K562 (cell line): ENCODE data around the gene STAT6. TPM values are rescaled to one million over a fixed set of nuclear protein-coding genes. Genes with fewer than 3 reads are reported as not detected.

ENCODE experiments used
- ATAC-seq: fragments of 200-7000 bp; cut with Tn5 transposase; 3 replicates; pipeline ENCODE4 v1.9.1; 2020; ENCODE audit warnings: moderate library complexity
- BruUV-seq: library from RNA; stranded (reverse); fragments of 400-500 nt; replicated peaks from 2 replicates; lab custom pipeline; 2021; lab: Mats Ljungman, UMichigan
- CTCF ChIA-PET: fragments of 300-600 bp; formaldehyde crosslinking; extraction: SDS; loops from one replicate; lab custom pipeline; 2021; ENCODE audit warnings: low intra/inter-chr PET ratio; lab: Yijun Ruan, JAX
- POLR2A ChIA-PET: fragments of 300-600, 350-650 bp; sonication (Branson Sonifier 250); formaldehyde crosslinking; extraction: SDS; loops from one replicate; lab custom pipeline; 2021; ENCODE audit warnings: antibody characterized with exemption, inconsistent platforms; lab: Yijun Ruan, JAX
- DNase-seq, 4 experiments: peaks; one replicate each; pipeline versions ENCODE4 v3.0.0 to v3.0.0-alpha.2; 2011 to 2018; ENCODE audit warnings: low spot score in 3 of 4, mixed read lengths in 3 of 4; ENCODE audit errors: extremely low read depth in 1 of 4
- FAIRE-seq: peaks from 2 replicates; lab custom pipeline; 2011; peaks lifted over from hg19 to GRCh38; lab: Jason Lieb, UNC
- H2AFZ ChIP-seq: 2 replicates; pipeline ENCODE4 v1.6.0; 2011; ENCODE audit warnings: low read depth, low read length, control low read depth, inconsistent platforms
- H3K27ac ChIP-seq: fragments of 200-600 bp; 3 replicates; pipeline ENCODE4 v1.8.0; 2011; ENCODE audit warnings: low read depth, mild to moderate bottlenecking, control low read depth, inconsistent platforms, low read length, moderate library complexity, mixed read lengths; ENCODE audit errors: extremely low read depth
- H3K27me3 ChIP-seq, 2 experiments: fragments of 300-600 bp in 1 of 2; 2 replicates in 1 of 2; 3 replicates in 1 of 2; pipeline versions ENCODE4 v1.6.0 to v1.8.0; 2011; ENCODE audit warnings: inconsistent platforms in 2 of 2, low read length in 2 of 2, mild to moderate bottlenecking in 1 of 2, mixed read lengths in 1 of 2, moderate library complexity in 1 of 2; ENCODE audit not compliant: control insufficient read depth in 2 of 2, insufficient read depth in 2 of 2
- H3K36me3 ChIP-seq: fragments of 300-600 bp; 3 replicates; pipeline ENCODE4 v1.8.0; 2011; ENCODE audit warnings: mild to moderate bottlenecking, low read length, inconsistent platforms; ENCODE audit not compliant: control insufficient read depth, insufficient read depth
- H3K4me1 ChIP-seq, 2 experiments: fragments of 200-600 bp in 1 of 2; replicated peaks in 1 of 2; 2 replicates in 1 of 2; 3 replicates in 1 of 2; pipeline versions ENCODE4 v1.5.1 to v1.8.0; 2011; ENCODE audit warnings: inconsistent platforms in 2 of 2, low read length in 2 of 2, mild to moderate bottlenecking in 1 of 2, mixed read lengths in 1 of 2, moderate library complexity in 1 of 2; ENCODE audit not compliant: control insufficient read depth in 2 of 2, insufficient read depth in 2 of 2
- H3K4me2 ChIP-seq: 2 replicates; pipeline ENCODE4 v1.6.1; 2011; ENCODE audit warnings: low read length, control low read depth, inconsistent platforms, mixed read lengths; ENCODE audit not compliant: insufficient read depth
- H3K4me3 ChIP-seq: fragments of 200-600 bp; sonication (generic), shearing (Covaris generic); 2 replicates; pipeline ENCODE4 v1.5.1; 2016; ENCODE audit warnings: control low read depth, inconsistent platforms
- H3K79me2 ChIP-seq: fragments of 200-600 bp; 3 replicates; pipeline ENCODE4 v1.8.0; 2011; ENCODE audit warnings: low read length, inconsistent platforms; ENCODE audit not compliant: control insufficient read depth, insufficient read depth
- H3K9ac ChIP-seq, 2 experiments: 2 replicates each; pipeline versions ENCODE4 v1.6.0 to v1.6.1; 2011; ENCODE audit warnings: low read depth in 2 of 2, low read length in 2 of 2, control low read depth in 1 of 2, inconsistent platforms in 1 of 2, mild to moderate bottlenecking in 1 of 2, mixed read lengths in 1 of 2; ENCODE audit not compliant: insufficient read depth in 1 of 2
- H3K9me1 ChIP-seq: one replicate; pipeline ENCODE4 v1.6.0; 2011; ENCODE audit warnings: inconsistent platforms, mild to moderate bottlenecking, low read length, moderate library complexity; ENCODE audit not compliant: control insufficient read depth, insufficient read depth
- H3K9me3 ChIP-seq: replicated peaks from 2 replicates; pipeline ENCODE4 v1.5.1; 2011; ENCODE audit warnings: low read depth, low read length, inconsistent platforms; ENCODE audit not compliant: control insufficient read depth, insufficient read depth
- H4K20me1 ChIP-seq: replicated peaks from 2 replicates; pipeline ENCODE4 v1.6.1; 2011; ENCODE audit warnings: low read length, inconsistent platforms, mixed read lengths; ENCODE audit not compliant: control insufficient read depth, insufficient read depth
- ARHGAP35 ChIP-seq: fragments of 450-650 bp; IDR thresholded peaks from 2 replicates; pipeline ENCODE4 v1.6.1; 2018; ENCODE audit not compliant: partially characterized antibody
- ARNT ChIP-seq, 2 experiments: fragments of 450-650 bp; IDR thresholded peaks; 2 replicates each; pipeline ENCODE4 v1.6.1; 2016; ENCODE audit warnings: mild to moderate bottlenecking in 1 of 2
- CREB3L1 ChIP-seq: fragments of 450-650 bp; IDR thresholded peaks from 2 replicates; pipeline ENCODE4 v1.6.1; 2014; ENCODE audit warnings: low read depth, mild to moderate bottlenecking, moderate library complexity, borderline replicate concordance
- DIDO1 ChIP-seq: fragments of 450-650 bp; IDR thresholded peaks from 2 replicates; pipeline ENCODE4 v1.6.1; 2016; ENCODE audit warnings: low read depth, missing biosample characterization, missing genetic modification characterization
- MTA1 ChIP-seq: fragments of 450-650 bp; IDR thresholded peaks from 2 replicates; pipeline ENCODE4 v1.6.1; 2017; ENCODE audit warnings: borderline replicate concordance
- PCBP1 ChIP-seq: fragments of 200-400 bp; formaldehyde crosslinking; IDR thresholded peaks from 2 replicates; pipeline ENCODE4 v1.6.1; 2018; ENCODE audit warnings: mild to moderate bottlenecking, low read depth, low read length; ENCODE audit not compliant: poor library complexity, severe bottlenecking
- POLR2A ChIP-seq: fragments of 450-650 bp; conservative IDR thresholded peaks from 2 replicates; pipeline ENCODE4 v1.6.1; 2016
- WGBS: fragments of 100-300 bp; shearing (Covaris generic); methylation state at CpG from one replicate; pipeline ENCODE4 v1.1.6; 2016; ENCODE audit warnings: low coverage, mixed read lengths; ENCODE audit not compliant: insufficient coverage; ENCODE audit errors: missing lambda C conversion rate; 5-methylcytosine and 5-hydroxymethylcytosine counted together
- in situ Hi-C: fragments of 300-500 bp; cut with MboI; formaldehyde crosslinking; loops from 4 replicates; pipeline ENCODE4 v1.15.0; 2018; ENCODE audit warnings: inconsistent platforms, mixed read lengths
- intact Hi-C: fragments of 100-400 bp; cut with micrococcal nuclease; formaldehyde crosslinking; loops from 2 replicates; pipeline ENCODE4 v1.14.2; 2022
- polyA plus RNA-seq, 8 experiments: library from polyadenylated mRNA; depleted of rRNA in 4 of 8; stranded (reverse) in 5 of 8; unstranded in 3 of 8; fragments of >200 nt; fragmentation: Nextera tagmentation in 2 of 8; fragmentation: Illumina TruSeq in 1 of 8; extraction: Ambion mirVana in 2 of 8; extraction: Trizol in 1 of 8; gene quantifications; 2 replicates each; pipeline versions ENCODE4 v1.2.1 to v1.2.3, GENCODE V29; 2011 to 2014; ENCODE audit warnings: inconsistent platforms in 1 of 8, missing spikeins in 1 of 8
- total RNA-seq, 7 experiments: library from RNA; depleted of rRNA in 6 of 7; stranded (reverse); fragments of >200 nt in 6 of 7; fragmentation: Illumina TruSeq in 2 of 7; extraction: Trizol in 2 of 7; gene quantifications; 2 replicates each; pipeline versions ENCODE4 v1.2.1 to v1.2.3, GENCODE V29; 2011 to 2021; ENCODE audit warnings: low replicate concordance in 1 of 7

The STAT6 gene
- total and polyA plus RNA-seq, 9 of the 15 experiments (the other 6 are each of a cell fraction or from before 2014, with no cell fraction given) = 2.4 to 49.5 (median 26.5) TPM

GRCh38 chr12:57142121-57142520 lies 31.0 kb upstream of the STAT6 start:
- FAIRE-seq = no peak

More at GRCh38 chr12:57142121-57142520, 31.0 kb upstream of the STAT6 start:
- DNase-seq (peak in 2 of 4 experiments; percentile 43 to 46), ATAC-seq (peak; percentile 34; the same call in 1 of the 3 replicates)
- no peak overlapping the region for H3K4me3 ChIP-seq
- no TSS peak for BruUV-seq
- H3K4me2 ChIP-seq = no peak overlapping the region
- intact Hi-C loops (no loop called here), in situ Hi-C loops (no loop called here)
- no peaks in the 10 kb centered on the region for H3K36me3 ChIP-seq
- ChIA-PET CTCF (no interaction called here), POLR2A (interaction anchor here (2.2 kb wide), 1 partner anchor 14 kb away, joined by 6 read pairs; the partner anchor contains the start of gene LRP1)
- H3K4me1 ChIP-seq = peaks cover 17 to 18% of the 10 kb centered on the region in 2 experiments; a peak in 3 of 5 replicates
- H3K27ac ChIP-seq = no peak overlapping the region
- no peak for TF ChIP-seq CREB3L1
- no peak for TF ChIP-seq ARHGAP35
- no peak for TF ChIP-seq ARNT (IDR thresholded peaks at IDR 0.05)
- TF ChIP-seq DIDO1 (tag) = no peak
- TF ChIP-seq MTA1 = no peak
- no peak for TF ChIP-seq PCBP1
- TF ChIP-seq POLR2A = no peak
- 0 out of 4 replicates have a peak overlapping the region, but pooled peaks of 1 of the 2 experiments have one; percentile 33 for H3K9ac ChIP-seq
- 43% methylated on average over 9 of the region's 9 CpGs for WGBS
- 0 out of 2 replicates have a peak, but pooled peaks cover 3% of the 10 kb centered on the region for H4K20me1 ChIP-seq
- no peaks in the 10 kb centered on the region for H3K9me1 ChIP-seq
- H3K27me3 ChIP-seq = peaks cover 0 to 11% of the 10 kb centered on the region in 2 experiments; a peak in 2 of 5 replicates
- H3K9me3 ChIP-seq = no peaks in the 10 kb centered on the region
- no peaks in the 10 kb centered on the region for H3K79me2 ChIP-seq
- 0 out of 2 replicates have a peak overlapping the region, but pooled peaks have one; percentile 8 for H2AFZ ChIP-seq
